ENCODE results near the gene OR52I1.

Gene OR52I1

DNA sequence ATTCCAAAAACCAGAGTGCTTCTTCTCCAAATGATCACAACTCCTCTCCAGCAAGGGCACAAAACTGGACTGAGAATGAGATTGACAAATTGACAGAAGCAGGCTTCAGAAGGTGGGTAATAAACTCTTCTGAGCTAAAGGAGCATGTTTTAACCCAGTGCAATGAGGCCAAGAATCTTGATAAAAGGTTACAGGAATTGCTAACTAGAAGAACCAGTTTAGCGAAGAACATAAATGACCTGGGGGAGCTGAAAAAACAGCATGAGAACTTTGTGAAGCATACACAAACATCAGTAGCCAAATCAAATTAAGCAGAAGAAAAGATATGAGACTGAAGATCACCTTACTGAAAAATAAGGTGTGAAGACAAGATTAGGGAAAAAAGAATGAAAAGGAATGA, 33.4 kb upstream of the OR52I1 start:
- peak; percentile 39 for DNase-seq (ENCODE audit: low read depth)
- TF ChIP-seq, protein P1, sequence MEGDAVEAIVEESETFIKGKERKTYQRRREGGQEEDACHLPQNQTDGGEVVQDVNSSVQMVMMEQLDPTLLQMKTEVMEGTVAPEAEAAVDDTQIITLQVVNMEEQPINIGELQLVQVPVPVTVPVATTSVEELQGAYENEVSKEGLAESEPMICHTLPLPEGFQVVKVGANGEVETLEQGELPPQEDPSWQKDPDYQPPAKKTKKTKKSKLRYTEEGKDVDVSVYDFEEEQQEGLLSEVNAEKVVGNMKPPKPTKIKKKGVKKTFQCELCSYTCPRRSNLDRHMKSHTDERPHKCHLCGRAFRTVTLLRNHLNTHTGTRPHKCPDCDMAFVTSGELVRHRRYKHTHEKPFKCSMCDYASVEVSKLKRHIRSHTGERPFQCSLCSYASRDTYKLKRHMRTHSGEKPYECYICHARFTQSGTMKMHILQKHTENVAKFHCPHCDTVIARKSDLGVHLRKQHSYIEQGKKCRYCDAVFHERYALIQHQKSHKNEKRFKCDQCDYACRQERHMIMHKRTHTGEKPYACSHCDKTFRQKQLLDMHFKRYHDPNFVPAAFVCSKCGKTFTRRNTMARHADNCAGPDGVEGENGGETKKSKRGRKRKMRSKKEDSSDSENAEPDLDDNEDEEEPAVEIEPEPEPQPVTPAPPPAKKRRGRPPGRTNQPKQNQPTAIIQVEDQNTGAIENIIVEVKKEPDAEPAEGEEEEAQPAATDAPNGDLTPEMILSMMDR (IDR thresholded peaks at IDR 0.05; ENCODE audit: insufficient read depth, low read depth, low read length, missing control alignments), result no peak
- H3K4me3 ChIP-seq (ENCODE audit: low read length), result no peak overlapping the region

DNA sequence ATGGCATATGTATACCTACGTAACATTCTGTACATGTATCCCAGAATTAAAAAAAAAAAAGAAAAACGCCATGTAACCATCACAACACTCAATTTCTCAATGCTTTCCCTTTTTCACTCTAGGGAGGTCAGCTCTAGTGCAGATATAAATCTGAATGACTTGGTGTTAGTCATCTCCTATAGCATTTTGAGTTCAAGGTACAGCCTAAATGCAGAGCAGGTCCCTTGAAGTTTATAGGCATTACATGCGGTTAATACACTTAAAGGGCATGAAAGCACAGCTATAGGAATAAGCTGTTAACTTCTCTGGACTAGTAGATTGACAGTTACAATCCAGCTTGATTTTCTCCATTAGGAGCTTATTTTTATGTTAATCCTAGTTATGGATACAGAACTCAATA, 28.5 kb upstream of the OR52I1 start:
- TF ChIP-seq, protein P1 (IDR thresholded peaks at IDR 0.05; ENCODE audit: insufficient read depth, low read depth, low read length, missing control alignments), result no peak
- H3K4me3 ChIP-seq (ENCODE audit: low read length), result no peak overlapping the region
- no peak for DNase-seq (ENCODE audit: low read depth)

DNA sequence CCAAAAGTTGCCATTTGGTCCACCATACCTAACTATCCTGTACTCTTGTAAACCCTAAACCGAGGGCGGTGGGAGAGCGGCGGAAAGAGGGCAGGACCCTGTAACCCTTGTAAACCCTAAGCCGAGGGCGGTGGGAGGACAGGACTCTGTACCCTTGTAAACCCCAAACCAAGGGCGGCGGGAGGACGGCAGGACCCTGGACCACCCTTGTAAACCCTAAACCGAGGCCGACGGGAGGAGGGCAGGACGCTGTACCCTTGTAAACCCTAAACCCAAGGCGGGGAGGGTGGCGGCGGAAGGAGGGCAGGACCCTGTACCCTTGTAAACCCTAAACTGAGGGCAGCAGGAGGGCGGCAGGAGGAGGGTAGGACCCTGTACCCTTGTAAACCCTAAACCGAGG, 24.8 kb upstream of the OR52I1 start:
- TF ChIP-seq, protein P1 (IDR thresholded peaks at IDR 0.05; ENCODE audit: insufficient read depth, low read depth, low read length, missing control alignments), result no peak
- H3K4me3 ChIP-seq (ENCODE audit: low read length), result no peak overlapping the region
- DNase-seq (ENCODE audit: low read depth), result no peak

DNA sequence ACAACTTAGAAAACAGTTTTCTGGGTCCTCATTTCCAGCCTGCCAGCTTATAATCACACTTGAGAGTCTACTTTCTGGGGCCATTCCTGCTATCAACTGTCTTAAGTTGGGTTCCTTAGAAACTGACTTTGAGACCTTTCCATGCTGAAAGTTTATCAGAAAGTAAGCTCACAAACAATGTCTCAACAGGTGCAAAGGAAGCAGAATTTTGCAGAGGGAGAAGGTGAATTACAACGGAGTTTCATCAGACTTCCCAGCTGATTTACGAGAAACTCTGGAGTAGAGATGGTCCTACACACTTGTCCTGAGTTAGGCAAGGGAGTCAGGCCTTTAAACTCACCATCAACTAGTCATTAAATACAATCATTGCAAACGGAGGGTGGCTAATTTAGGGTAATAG, 17.0 kb upstream of the OR52I1 start:
- no peak for DNase-seq (ENCODE audit: low read depth)
- no peak overlapping the region for H3K4me3 ChIP-seq (ENCODE audit: low read length)
- TF ChIP-seq, protein P1 (IDR thresholded peaks at IDR 0.05; ENCODE audit: insufficient read depth, low read depth, low read length, missing control alignments), result no peak

DNA sequence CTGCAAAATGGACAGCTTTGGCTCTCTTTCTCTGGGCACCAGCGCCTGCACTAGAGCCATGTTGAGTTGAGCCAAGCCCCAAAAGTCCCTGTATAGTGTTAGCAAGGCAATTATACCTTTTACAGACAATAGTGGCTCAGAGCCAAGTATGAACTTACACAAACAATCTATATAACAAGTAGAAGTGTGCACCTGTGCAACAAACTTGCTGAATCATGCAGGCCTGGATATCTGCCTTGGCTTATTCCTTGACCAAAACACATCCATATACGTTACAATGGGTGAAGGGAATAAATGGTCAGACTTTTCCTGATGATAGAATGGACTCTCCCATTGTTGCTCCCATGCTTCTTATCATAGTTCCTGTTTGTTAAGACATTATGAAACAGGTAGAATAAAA, 16.1 kb upstream of the OR52I1 start:
- no peak overlapping the region for H3K4me3 ChIP-seq (ENCODE audit: low read length)
- TF ChIP-seq, protein P1 (IDR thresholded peaks at IDR 0.05; ENCODE audit: insufficient read depth, low read depth, low read length, missing control alignments), result no peak
- peak; percentile 4 for DNase-seq (ENCODE audit: low read depth)

DNA sequence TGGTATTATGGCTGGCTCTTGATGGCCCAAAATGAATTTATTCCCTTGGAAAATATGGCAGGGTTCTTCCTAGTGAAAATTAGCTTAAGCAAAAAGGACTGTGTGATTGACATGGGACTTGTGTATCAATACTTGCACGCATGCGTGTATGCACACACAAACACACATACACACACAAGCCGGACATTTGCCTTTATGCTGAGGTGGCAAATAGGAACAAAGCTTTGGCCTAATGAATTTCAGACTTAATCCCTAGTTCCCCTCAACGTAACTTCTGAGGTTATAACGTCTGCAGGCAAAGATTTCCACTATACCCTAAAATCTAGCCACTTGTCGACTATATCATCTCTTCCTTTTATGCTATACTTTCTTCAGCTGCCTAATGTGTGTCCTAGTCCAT, 15.2 kb upstream of the OR52I1 start:
- DNase-seq (ENCODE audit: low read depth), result no peak
- no peak overlapping the region for H3K4me3 ChIP-seq (ENCODE audit: low read length)
- TF ChIP-seq, protein P1 (IDR thresholded peaks at IDR 0.05; ENCODE audit: insufficient read depth, low read depth, low read length, missing control alignments), result no peak

DNA sequence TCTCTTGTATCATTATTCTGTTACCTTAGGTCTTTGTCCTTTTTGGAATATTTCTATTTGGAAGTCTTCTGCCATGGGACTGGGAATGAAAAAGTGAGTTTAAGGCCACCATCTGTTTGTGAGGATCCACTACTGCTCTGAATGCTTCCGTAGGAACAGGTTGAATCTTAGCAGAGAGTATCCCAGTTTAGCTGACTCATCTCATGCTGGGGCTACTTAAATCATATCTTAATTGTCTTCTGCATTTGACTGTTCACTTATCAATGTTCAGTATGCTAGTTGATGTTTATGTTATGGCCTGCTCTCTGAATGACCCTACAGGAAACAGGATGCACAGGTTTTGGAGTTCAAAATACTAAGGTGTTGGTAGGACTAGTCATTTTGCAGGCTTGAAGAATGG, 13.7 kb upstream of the OR52I1 start:
- DNase-seq (ENCODE audit: low read depth), result no peak
- TF ChIP-seq, protein P1 (IDR thresholded peaks at IDR 0.05; ENCODE audit: insufficient read depth, low read depth, low read length, missing control alignments), result no peak
- no peak overlapping the region for H3K4me3 ChIP-seq (ENCODE audit: low read length)

Measured in epithelial cell of esophagus (primary cell).